Spleen (tissue), 7 donors: ENCODE data around the gene DAPK2.

Experiments used
- POLR2A ChIP-seq, 3 donors: fragments of 450-650 bp; IDR thresholded peaks; one replicate each; pipeline ENCODE4 v1.5.1; 2017; ENCODE audit warnings: antibody characterized with exemption in 3 of 3, mild to moderate bottlenecking in 1 of 3
- TF ChIP-seq, protein P1 (sequence below), 11 experiments: fragments of 200-600 bp in 7 of 11; fragments of 450-650 bp in 4 of 11; sonication (generic) in 4 of 11; IDR thresholded peaks in 8 of 11; conservative IDR thresholded peaks in 3 of 11; 1 replicate in 7 of 11; 2 replicates in 4 of 11; pipeline versions ENCODE4 v1.4.0 to v1.8.0; 2016 to 2021; ENCODE audit warnings: antibody characterized with exemption in 11 of 11, inconsistent platforms in 4 of 11, mild to moderate bottlenecking in 1 of 11
- donor health status: DM: no; HTN: no; CAD: no; lungs with moderate emphysema.
- donor health status: DM: no; HTN: no; CAD: no.
- donor health status: DM: no; HTN: no; CAD: no.

DNA sequence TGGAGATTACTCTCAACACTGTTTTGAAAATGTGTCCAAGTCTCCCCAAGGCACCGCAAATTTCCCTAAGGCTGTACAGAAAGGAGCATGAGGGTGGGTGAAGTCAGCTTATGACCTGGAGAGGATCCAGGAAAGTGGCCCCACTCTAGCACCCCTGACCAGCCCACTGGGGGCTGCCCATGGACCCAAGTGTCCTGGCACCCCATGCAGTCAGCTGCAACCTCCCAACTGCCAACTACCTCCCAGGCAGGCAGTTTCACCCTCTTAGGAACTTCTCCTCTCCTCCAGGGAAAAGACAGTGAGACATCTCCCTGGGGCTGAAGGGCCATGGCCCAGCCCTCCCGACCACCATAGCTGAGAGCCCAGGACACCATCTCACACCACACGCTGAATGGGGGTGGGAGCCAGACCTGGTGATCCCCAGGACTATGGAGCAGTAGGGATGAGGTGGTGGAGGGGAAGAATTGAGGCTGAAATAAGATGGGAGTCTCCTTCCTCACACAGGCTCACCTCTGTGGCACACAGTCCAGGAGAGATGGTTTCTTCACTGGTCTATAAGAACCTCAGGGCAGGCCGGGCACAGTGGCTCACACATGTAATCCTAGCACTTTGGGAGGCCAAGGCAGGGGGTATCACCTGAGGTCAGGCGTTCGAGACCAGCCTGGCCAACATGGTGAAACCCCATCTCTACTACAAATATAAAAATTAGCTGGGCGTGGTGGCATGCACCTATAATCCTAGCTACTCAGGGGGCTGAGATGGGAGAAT is 104.4 kb downstream of the DAPK2 start:
- TF ChIP-seq, protein P1, sequence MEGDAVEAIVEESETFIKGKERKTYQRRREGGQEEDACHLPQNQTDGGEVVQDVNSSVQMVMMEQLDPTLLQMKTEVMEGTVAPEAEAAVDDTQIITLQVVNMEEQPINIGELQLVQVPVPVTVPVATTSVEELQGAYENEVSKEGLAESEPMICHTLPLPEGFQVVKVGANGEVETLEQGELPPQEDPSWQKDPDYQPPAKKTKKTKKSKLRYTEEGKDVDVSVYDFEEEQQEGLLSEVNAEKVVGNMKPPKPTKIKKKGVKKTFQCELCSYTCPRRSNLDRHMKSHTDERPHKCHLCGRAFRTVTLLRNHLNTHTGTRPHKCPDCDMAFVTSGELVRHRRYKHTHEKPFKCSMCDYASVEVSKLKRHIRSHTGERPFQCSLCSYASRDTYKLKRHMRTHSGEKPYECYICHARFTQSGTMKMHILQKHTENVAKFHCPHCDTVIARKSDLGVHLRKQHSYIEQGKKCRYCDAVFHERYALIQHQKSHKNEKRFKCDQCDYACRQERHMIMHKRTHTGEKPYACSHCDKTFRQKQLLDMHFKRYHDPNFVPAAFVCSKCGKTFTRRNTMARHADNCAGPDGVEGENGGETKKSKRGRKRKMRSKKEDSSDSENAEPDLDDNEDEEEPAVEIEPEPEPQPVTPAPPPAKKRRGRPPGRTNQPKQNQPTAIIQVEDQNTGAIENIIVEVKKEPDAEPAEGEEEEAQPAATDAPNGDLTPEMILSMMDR (IDR thresholded peaks at IDR 0.05 in 8 of 11, conservative IDR thresholded peaks at IDR 0.05 in 3 of 11) = no peak
- no peak for TF ChIP-seq POLR2A (IDR thresholded peaks at IDR 0.05)
